GM23338 (cell line): ENCODE results near the gene LRCH4. TPM values are rescaled to one million over a fixed set of nuclear protein-coding genes. Genes with fewer than 3 reads are reported as not detected.

Source experiments
- ATAC-seq: fragments of 200-7000 bp; cut with Tn5 transposase; 3 replicates; pipeline ENCODE4 v1.9.1; 2020
- DNase-seq: peaks from one replicate; pipeline ENCODE4 v3.0.0-alpha.2; 2015; ENCODE audit warnings: low spot score
- H2AFZ ChIP-seq: fragments of 200-600 bp; sonication (generic); 2 replicates; pipeline ENCODE4 v1.8.0; 2016; ENCODE audit warnings: antibody characterized with exemption, mild to moderate bottlenecking, moderate library complexity
- H3F3A ChIP-seq: fragments of 200-600 bp; sonication (generic); replicated peaks from 2 replicates; pipeline ENCODE4 v1.8.0; 2017; ENCODE audit warnings: antibody characterized with exemption, mixed run types, low read depth
- H3K27ac ChIP-seq: fragments of 200-600 bp; sonication (generic); 2 replicates; pipeline ENCODE4 v1.6.1; 2016; ENCODE audit warnings: low read depth
- H3K27me3 ChIP-seq: fragments of 200-600 bp; sonication (generic); 2 replicates; pipeline ENCODE4 v1.8.0; 2016; ENCODE audit warnings: mild to moderate bottlenecking, mixed run types, moderate library complexity; ENCODE audit not compliant: insufficient read depth
- H3K36me3 ChIP-seq: fragments of 200-600 bp; sonication (generic); 2 replicates; pipeline ENCODE4 v1.8.0; 2016; ENCODE audit warnings: mild to moderate bottlenecking; ENCODE audit not compliant: insufficient read depth
- H3K4me1 ChIP-seq: fragments of 200-600 bp; sonication (generic); 2 replicates; pipeline ENCODE4 v1.8.0; 2016; ENCODE audit warnings: mild to moderate bottlenecking, moderate library complexity; ENCODE audit not compliant: insufficient read depth
- H3K4me2 ChIP-seq: fragments of 200-600 bp; sonication (generic); 2 replicates; pipeline ENCODE4 v1.7.1; 2017; ENCODE audit warnings: mixed run types
- H3K4me3 ChIP-seq: fragments of 200-600 bp; sonication (generic); 2 replicates; pipeline ENCODE4 v1.6.1; 2016; ENCODE audit warnings: mixed run types
- H3K79me2 ChIP-seq: fragments of 200-600 bp; sonication (generic); replicated peaks from 2 replicates; pipeline ENCODE4 v1.8.0; 2017; ENCODE audit warnings: mild to moderate bottlenecking; ENCODE audit not compliant: insufficient read depth
- H3K9me2 ChIP-seq: fragments of 200-600 bp; sonication (generic); 2 replicates; pipeline ENCODE4 v1.8.0; 2017; ENCODE audit not compliant: insufficient read depth
- H4K20me1 ChIP-seq: fragments of 200-600 bp; sonication (generic); replicated peaks from 2 replicates; pipeline ENCODE4 v1.8.0; 2017; ENCODE audit warnings: mild to moderate bottlenecking; ENCODE audit not compliant: insufficient read depth
- H3K27ac Mint-ChIP-seq: 2 replicates; pipeline ENCODE4 v1.8.0; 2020; ENCODE audit warnings: inconsistent platforms, mild to moderate bottlenecking, moderate library complexity, mixed read lengths
- H3K27me3 Mint-ChIP-seq: 3 replicates; pipeline ENCODE4 v1.8.0; 2022; ENCODE audit warnings: low read depth, mild to moderate bottlenecking, moderate library complexity, mixed read lengths, inconsistent platforms; ENCODE audit not compliant: insufficient read depth, poor library complexity
- H3K36me3 Mint-ChIP-seq: 3 replicates; pipeline ENCODE4 v1.8.0; 2021; ENCODE audit warnings: low read depth, mild to moderate bottlenecking, inconsistent platforms, moderate library complexity, mixed read lengths
- H3K4me1 Mint-ChIP-seq: 3 replicates; pipeline ENCODE4 v1.8.0; 2020; ENCODE audit warnings: mild to moderate bottlenecking, inconsistent platforms, mixed read lengths
- H3K4me3 Mint-ChIP-seq: 3 replicates; pipeline ENCODE4 v1.8.0; 2021; ENCODE audit warnings: moderate library complexity, mild to moderate bottlenecking, inconsistent platforms, mixed read lengths
- H3K9me3 Mint-ChIP-seq: 3 replicates; pipeline ENCODE4 v1.8.0; 2020; ENCODE audit warnings: moderate library complexity, mild to moderate bottlenecking, inconsistent platforms, mixed read lengths
- EZH2phosphoT487 ChIP-seq: fragments of 200-600 bp; sonication (generic); IDR thresholded peaks from one replicate; pipeline ENCODE4 v1.8.1; 2018; ENCODE audit warnings: antibody characterized with exemption; ENCODE audit not compliant: unreplicated experiment
- JUNB ChIP-seq: IDR thresholded peaks from one replicate; pipeline ENCODE4 v1.6.1; 2016; ENCODE audit warnings: antibody characterized with exemption; ENCODE audit not compliant: unreplicated experiment
- NANOG ChIP-seq: IDR thresholded peaks from 2 replicates; pipeline ENCODE4 v1.6.1; 2016; ENCODE audit warnings: antibody characterized with exemption, borderline replicate concordance
- POLR2AphosphoS5 ChIP-seq: IDR thresholded peaks from 2 replicates; pipeline ENCODE4 v1.6.1; 2016; ENCODE audit warnings: antibody characterized with exemption, low read depth
- STAT1 ChIP-seq: IDR thresholded peaks from one replicate; pipeline ENCODE4 v1.6.1; 2016; ENCODE audit warnings: antibody characterized with exemption; ENCODE audit not compliant: unreplicated experiment
- ZNF331 ChIP-seq: fragments of 250-450 bp; sonication (Bioruptor Pico); IDR thresholded peaks from 2 replicates; pipeline ENCODE4 v1.5.0; 2020; ENCODE audit warnings: low read depth, mild to moderate bottlenecking, moderate library complexity
- polyA plus RNA-seq: library from polyadenylated mRNA; unstranded; fragments of >200 nt; fragmentation: Nextera tagmentation; extraction: Ambion mirVana; gene quantifications from 2 replicates; pipeline ENCODE4 v1.2.1, GENCODE V29; 2016
- total RNA-seq: library from RNA; depleted of rRNA; stranded (reverse); fragments of >200 nt; shearing (Covaris generic); gene quantifications from 2 replicates; pipeline ENCODE4 v1.2.3, GENCODE V29; 2014
- TF ChIP-seq, protein P1 (sequence below), 2 experiments: fragments of 200-600 bp in 1 of 2; sonication (generic) in 1 of 2; conservative IDR thresholded peaks; 2 replicates each; pipeline versions ENCODE4 v1.5.1 to v1.6.1; 2016 to 2017; ENCODE audit warnings: antibody characterized with exemption in 2 of 2, low read depth in 2 of 2, mild to moderate bottlenecking in 2 of 2, moderate library complexity in 1 of 2

The LRCH4 gene
- total and polyA plus RNA-seq, 2 experiments from 2014 or later, result 21.4 to 51.0 TPM

DNA sequence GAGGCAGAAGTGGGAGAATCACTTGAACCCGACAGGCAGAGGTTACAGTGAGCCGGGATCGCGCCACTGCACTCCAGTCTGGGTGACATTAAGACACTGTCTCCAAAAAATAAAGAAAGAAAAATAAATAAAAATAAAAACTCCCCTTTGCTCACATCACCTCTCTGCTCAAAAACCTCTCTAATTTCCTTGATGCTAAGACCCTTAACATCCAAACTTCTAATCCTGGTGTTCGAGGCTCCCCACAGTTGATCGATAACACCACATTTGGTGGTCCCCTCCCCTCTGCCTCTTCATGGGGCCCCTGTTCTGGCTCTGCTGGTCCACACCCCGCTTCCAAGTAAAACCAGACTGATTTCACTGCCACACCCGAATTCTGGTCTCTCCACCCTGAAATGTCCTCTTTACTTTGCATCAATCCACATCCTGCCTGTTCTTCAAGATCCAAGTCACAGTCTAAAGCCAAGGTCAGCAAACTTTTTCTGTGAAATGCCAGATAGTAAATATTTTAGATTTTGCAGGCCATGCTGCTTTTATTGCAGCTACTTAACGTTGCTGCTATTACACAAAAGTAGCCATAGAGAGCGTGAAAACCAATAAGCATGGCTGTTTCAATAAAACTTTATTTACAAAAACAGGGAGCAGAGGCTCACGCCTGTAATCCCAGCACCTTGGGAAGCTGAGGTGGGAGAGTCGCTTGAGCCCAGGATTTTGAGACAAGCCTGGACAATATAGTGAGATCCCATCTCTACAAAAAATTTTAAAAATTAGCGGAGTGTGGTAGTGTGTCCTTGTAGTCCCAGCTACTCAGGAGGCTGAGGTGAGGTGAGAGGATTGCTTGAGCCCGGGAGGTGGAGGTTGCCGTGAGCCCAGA, 38.3 kb upstream of the LRCH4 start:
- H3K27ac Mint-ChIP-seq, result no peak overlapping the region
- no peak for ATAC-seq

GRCh38 chr7:100621554-100621953, 35.6 kb upstream of the LRCH4 start:
- no peak overlapping the region for H3K27ac ChIP-seq
- no peaks in the 10 kb centered on the region for H3K36me3 ChIP-seq
- H3K4me3 Mint-ChIP-seq, result no peak overlapping the region
- no peak overlapping the region for H3K4me3 ChIP-seq
- H3K9me3 Mint-ChIP-seq, result no peaks in the 10 kb centered on the region
- no peaks in the 10 kb centered on the region for H3K79me2 ChIP-seq
- TF ChIP-seq POLR2AphosphoS5, result no peak
- TF ChIP-seq, protein P1, sequence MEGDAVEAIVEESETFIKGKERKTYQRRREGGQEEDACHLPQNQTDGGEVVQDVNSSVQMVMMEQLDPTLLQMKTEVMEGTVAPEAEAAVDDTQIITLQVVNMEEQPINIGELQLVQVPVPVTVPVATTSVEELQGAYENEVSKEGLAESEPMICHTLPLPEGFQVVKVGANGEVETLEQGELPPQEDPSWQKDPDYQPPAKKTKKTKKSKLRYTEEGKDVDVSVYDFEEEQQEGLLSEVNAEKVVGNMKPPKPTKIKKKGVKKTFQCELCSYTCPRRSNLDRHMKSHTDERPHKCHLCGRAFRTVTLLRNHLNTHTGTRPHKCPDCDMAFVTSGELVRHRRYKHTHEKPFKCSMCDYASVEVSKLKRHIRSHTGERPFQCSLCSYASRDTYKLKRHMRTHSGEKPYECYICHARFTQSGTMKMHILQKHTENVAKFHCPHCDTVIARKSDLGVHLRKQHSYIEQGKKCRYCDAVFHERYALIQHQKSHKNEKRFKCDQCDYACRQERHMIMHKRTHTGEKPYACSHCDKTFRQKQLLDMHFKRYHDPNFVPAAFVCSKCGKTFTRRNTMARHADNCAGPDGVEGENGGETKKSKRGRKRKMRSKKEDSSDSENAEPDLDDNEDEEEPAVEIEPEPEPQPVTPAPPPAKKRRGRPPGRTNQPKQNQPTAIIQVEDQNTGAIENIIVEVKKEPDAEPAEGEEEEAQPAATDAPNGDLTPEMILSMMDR (conservative IDR thresholded peaks at IDR 0.05; ENCODE audit: low read depth in 2 of 2), result no peak
- no peak for TF ChIP-seq ZNF331
- H3K4me1 ChIP-seq, result peaks cover 10% of the 10 kb centered on the region
- H3F3A ChIP-seq, result 0 out of 2 replicates have a peak, but pooled peaks cover 2% of the 10 kb centered on the region
- no peak for DNase-seq
- H3K27ac Mint-ChIP-seq, result no peak overlapping the region
- peaks cover 21% of the 10 kb centered on the region for H3K27me3 Mint-ChIP-seq
- no peak overlapping the region for H2AFZ ChIP-seq
- H3K4me1 Mint-ChIP-seq, result peaks cover 5% of the 10 kb centered on the region; the same call in 2 of the 3 replicates
- no peaks in the 10 kb centered on the region for H4K20me1 ChIP-seq
- ATAC-seq, result no peak
- peaks cover 4% of the 10 kb centered on the region; the same call in 1 of the 2 replicates for H3K27me3 ChIP-seq
- H3K4me2 ChIP-seq, result no peak overlapping the region
- no peaks in the 10 kb centered on the region for H3K36me3 Mint-ChIP-seq
- H3K9me2 ChIP-seq, result no peaks in the 10 kb centered on the region

More for the DNA sequence above, 38.3 kb upstream of the LRCH4 start:
- TF ChIP-seq NANOG, result no peak
- no peak overlapping the region for H3K4me2 ChIP-seq
- no peak overlapping the region for H3K4me3 Mint-ChIP-seq
- H3K9me2 ChIP-seq, result no peaks in the 10 kb centered on the region
- H4K20me1 ChIP-seq, result no peaks in the 10 kb centered on the region
- H3K9me3 Mint-ChIP-seq, result no peaks in the 10 kb centered on the region; the same call in 2 of the 3 replicates
- no peak for DNase-seq
- peaks cover 5% of the 10 kb centered on the region; the same call in 2 of the 3 replicates for H3K4me1 Mint-ChIP-seq
- H3K36me3 Mint-ChIP-seq, result no peaks in the 10 kb centered on the region; the same call in 2 of the 3 replicates
- no peaks in the 10 kb centered on the region for H3K79me2 ChIP-seq
- no peak overlapping the region for H3K4me3 ChIP-seq
- no peaks in the 10 kb centered on the region for H3K36me3 ChIP-seq
- H3K27me3 Mint-ChIP-seq, result peaks cover 25% of the 10 kb centered on the region
- H2AFZ ChIP-seq, result no peak overlapping the region
- H3K27me3 ChIP-seq, result peaks cover 4% of the 10 kb centered on the region; the same call in 1 of the 2 replicates
- H3K27ac ChIP-seq, result no peak overlapping the region
- H3K4me1 ChIP-seq, result peaks cover 15% of the 10 kb centered on the region
- 0 out of 2 replicates have a peak, but pooled peaks cover 2% of the 10 kb centered on the region for H3F3A ChIP-seq

- no peaks in the 10 kb centered on the region for H4K20me1 ChIP-seq
- H3K36me3 ChIP-seq, result no peaks in the 10 kb centered on the region
- H3K9me2 ChIP-seq, result no peaks in the 10 kb centered on the region
- Mint-ChIP-seq H3K36me3 (no peaks in the 10 kb centered on the region), H3K27me3 (peaks cover 18% of the 10 kb centered on the region), H3K4me1 (peaks cover 2% of the 10 kb centered on the region; the same call in 2 of the 3 replicates), H3K9me3 (no peaks in the 10 kb centered on the region), H3K4me3 (no peak overlapping the region), H3K27ac (peak overlapping the region; percentile 20)
- 0 out of 2 replicates have a peak, but pooled peaks cover 2% of the 10 kb centered on the region for H3F3A ChIP-seq
- no peak overlapping the region for H3K4me3 ChIP-seq
- H3K4me2 ChIP-seq, result no peak overlapping the region
- no peak overlapping the region for H2AFZ ChIP-seq
- H3K4me1 ChIP-seq, result peaks cover 4% of the 10 kb centered on the region
- no peaks in the 10 kb centered on the region for H3K79me2 ChIP-seq
- DNase-seq (no peak), ATAC-seq (no peak)
- H3K27ac ChIP-seq, result no peak overlapping the region
- peaks cover 4% of the 10 kb centered on the region; the same call in 1 of the 2 replicates for H3K27me3 ChIP-seq
- no peak for TF ChIP-seq ZNF331
- no peak for TF ChIP-seq EZH2phosphoT487
- TF ChIP-seq JUNB, result no peak
- TF ChIP-seq NANOG, result no peak
- TF ChIP-seq STAT1, result no peak
Observed at GRCh38 chr7:100620804-100621203, 34.9 kb upstream of the LRCH4 start.
